ENCODE results near the gene ATG13.

- TF ChIP-seq REST (IDR thresholded peaks at IDR 0.05; ENCODE audit: insufficient read depth in 1 of 2, low read depth in 2 of 2, low read length in 2 of 2) (no peak), POLR2AphosphoS5 (IDR thresholded peaks at IDR 0.05; ENCODE audit: low read depth, low read length) (no peak), SIN3A (IDR thresholded peaks at IDR 0.05; ENCODE audit: borderline replicate concordance, insufficient read depth, low read length) (no peak), TAF1 (IDR thresholded peaks at IDR 0.05; ENCODE audit: borderline replicate concordance, insufficient read depth, low read length) (no peak)
Measured at GRCh38 chr11:46657186-46657585, 39.8 kb downstream of the ATG13 start.

Measured in PFSK-1 (cell line).